GM06990 (cell line): ENCODE data around the gene KCNJ6.
"Not testable (repeated sequence)": the region's sequence is repeated elsewhere in the genome, so short reads cannot be mapped to it uniquely, and the experiment has no call there.

Experiments used
- DNase-seq: peaks from one replicate; pipeline ENCODE4 v3.0.0-alpha.2; 2011; ENCODE audit not compliant: insufficient read length; ENCODE audit errors: extremely low read depth
- H3K27me3 ChIP-seq: replicated peaks from 2 replicates; pipeline ENCODE4 v1.6.0; 2011; ENCODE audit warnings: low read length; ENCODE audit not compliant: control insufficient read depth, insufficient read depth
- H3K36me3 ChIP-seq: 2 replicates; pipeline ENCODE4 v1.5.1; 2011; ENCODE audit warnings: low read length; ENCODE audit not compliant: control insufficient read depth, insufficient read depth
- H3K4me3 ChIP-seq: replicated peaks from 2 replicates; pipeline ENCODE4 v1.5.1; 2011; ENCODE audit warnings: low read depth, mild to moderate bottlenecking, control low read depth, low read length
- TF ChIP-seq, protein P1 (sequence below): IDR thresholded peaks from 2 replicates; pipeline ENCODE4 v1.5.1; 2011; ENCODE audit warnings: low read length, control low read depth, mild to moderate bottlenecking, inconsistent platforms; ENCODE audit not compliant: insufficient read depth, poor library complexity, severe bottlenecking

The KCNJ6 gene

DNA sequence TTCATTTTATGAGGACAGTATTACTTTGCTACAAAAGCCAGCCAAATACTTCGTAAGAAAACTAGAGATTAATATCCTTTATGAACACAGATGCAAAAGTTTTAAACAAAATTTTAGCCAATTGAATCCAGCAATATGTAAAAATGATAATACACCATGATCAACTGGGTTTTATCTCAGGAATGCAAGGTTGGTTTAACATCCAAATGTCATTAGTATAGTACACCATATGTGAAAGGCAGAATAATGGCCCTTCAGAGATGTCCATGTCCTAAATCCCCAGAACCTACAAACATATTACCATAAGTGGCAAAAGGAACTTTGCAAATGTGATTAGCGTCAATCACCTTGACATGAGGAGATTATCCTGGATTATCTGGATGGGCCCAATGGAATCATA is 16.7 kb upstream of the KCNJ6 start:
- TF ChIP-seq, protein P1, sequence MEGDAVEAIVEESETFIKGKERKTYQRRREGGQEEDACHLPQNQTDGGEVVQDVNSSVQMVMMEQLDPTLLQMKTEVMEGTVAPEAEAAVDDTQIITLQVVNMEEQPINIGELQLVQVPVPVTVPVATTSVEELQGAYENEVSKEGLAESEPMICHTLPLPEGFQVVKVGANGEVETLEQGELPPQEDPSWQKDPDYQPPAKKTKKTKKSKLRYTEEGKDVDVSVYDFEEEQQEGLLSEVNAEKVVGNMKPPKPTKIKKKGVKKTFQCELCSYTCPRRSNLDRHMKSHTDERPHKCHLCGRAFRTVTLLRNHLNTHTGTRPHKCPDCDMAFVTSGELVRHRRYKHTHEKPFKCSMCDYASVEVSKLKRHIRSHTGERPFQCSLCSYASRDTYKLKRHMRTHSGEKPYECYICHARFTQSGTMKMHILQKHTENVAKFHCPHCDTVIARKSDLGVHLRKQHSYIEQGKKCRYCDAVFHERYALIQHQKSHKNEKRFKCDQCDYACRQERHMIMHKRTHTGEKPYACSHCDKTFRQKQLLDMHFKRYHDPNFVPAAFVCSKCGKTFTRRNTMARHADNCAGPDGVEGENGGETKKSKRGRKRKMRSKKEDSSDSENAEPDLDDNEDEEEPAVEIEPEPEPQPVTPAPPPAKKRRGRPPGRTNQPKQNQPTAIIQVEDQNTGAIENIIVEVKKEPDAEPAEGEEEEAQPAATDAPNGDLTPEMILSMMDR = no peak
- Histone ChIP-seq H3K27me3 (no peaks in the 10 kb centered on the region), H3K4me3 (no peak overlapping the region), H3K36me3 (no peaks in the 10 kb centered on the region)
- DNase-seq = no peak

GRCh38 chr21:37927711-37928110 is 11.5 kb upstream of the KCNJ6 start:
- Histone ChIP-seq H3K36me3 (no peaks in the 10 kb centered on the region), H3K4me3 (no peak overlapping the region), H3K27me3 (no peaks in the 10 kb centered on the region; the same call in 1 of the 2 replicates)
- TF ChIP-seq, protein P1 = no peak
- no peak for DNase-seq

GRCh38 chr21:37921091-37921490 is 4.8 kb upstream of the KCNJ6 start:
- DNase-seq = no peak
- Histone ChIP-seq H3K36me3 (no peaks in the 10 kb centered on the region), H3K4me3 (no peak overlapping the region), H3K27me3 (no peaks in the 10 kb centered on the region; the same call in 1 of the 2 replicates)
- TF ChIP-seq, protein P1 = no peak

DNA sequence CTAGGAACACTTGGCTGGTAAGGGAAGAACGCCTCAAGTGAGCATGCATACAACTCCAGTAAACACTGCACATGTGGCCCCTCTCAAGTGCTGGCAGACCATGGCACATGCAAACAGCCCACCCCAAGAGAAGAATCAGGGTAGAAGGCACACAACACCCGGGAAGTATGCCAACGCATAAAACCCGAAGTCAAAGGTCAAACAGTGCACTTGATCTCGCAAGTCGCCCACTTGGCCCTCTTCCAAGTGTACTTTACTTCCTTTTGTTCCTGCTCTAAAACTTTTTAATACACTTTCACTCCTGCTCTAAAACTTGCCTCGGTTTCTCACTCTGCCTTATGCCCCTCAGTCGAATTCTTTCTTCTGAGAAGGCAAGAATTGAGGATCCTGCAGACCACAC is 4.0 kb upstream of the KCNJ6 start:
- not testable (repeated sequence) for DNase-seq, H3K36me3 ChIP-seq, H3K27me3 ChIP-seq, H3K4me3 ChIP-seq

GRCh38 chr21:37917612-37918011 is 1.4 kb upstream of the KCNJ6 start:
- no peak for DNase-seq
- no peaks in the 10 kb centered on the region for H3K36me3 ChIP-seq
- TF ChIP-seq, protein P1 = no peak
- H3K4me3 ChIP-seq = no peak overlapping the region
- H3K27me3 ChIP-seq = no peaks in the 10 kb centered on the region; the same call in 1 of the 2 replicates

GRCh38 chr21:37915941-37916309 is 332 bp downstream of the KCNJ6 start:
- Histone ChIP-seq H3K4me3 (no peak overlapping the region), H3K27me3 (no peaks in the 10 kb centered on the region; the same call in 1 of the 2 replicates), H3K36me3 (no peaks in the 10 kb centered on the region)
- TF ChIP-seq, protein P1 = no peak
- no peak for DNase-seq
